Measurements from ENCODE around the gene FXYD7.

The FXYD7 gene

GRCh38 chr19:35107545-35107944 is 35.5 kb upstream of the FXYD7 start:
- H3K27me3 ChIP-seq (replicated peaks; ENCODE audit: control insufficient read depth, insufficient read depth, low read length) = no peaks in the 10 kb centered on the region
- DNase-seq (ENCODE audit: extremely low read depth, insufficient read length) = no peak

GRCh38 chr19:35108730-35109129 is 34.3 kb upstream of the FXYD7 start:
- TF ChIP-seq CTCF (IDR thresholded peaks at IDR 0.05; ENCODE audit: insufficient read depth, low read length, poor library complexity, severe bottlenecking) = no peak
- no peaks in the 10 kb centered on the region for H3K27me3 ChIP-seq (replicated peaks; ENCODE audit: control insufficient read depth, insufficient read depth, low read length)
- DNase-seq (ENCODE audit: extremely low read depth, insufficient read length) = no peak
- H3K36me3 ChIP-seq (ENCODE audit: control insufficient read depth, insufficient read depth, low read length) = no peaks in the 10 kb centered on the region
- no peak overlapping the region for H3K4me3 ChIP-seq (replicated peaks; ENCODE audit: low read depth, low read length)

More at GRCh38 chr19:35107545-35107944, 35.5 kb upstream of the FXYD7 start:
- no peak for TF ChIP-seq CTCF (IDR thresholded peaks at IDR 0.05; ENCODE audit: insufficient read depth, low read length, poor library complexity, severe bottlenecking)
- Histone ChIP-seq H3K36me3 (ENCODE audit: control insufficient read depth, insufficient read depth, low read length) (no peaks in the 10 kb centered on the region), H3K4me3 (replicated peaks; ENCODE audit: low read depth, low read length) (no peak overlapping the region)

- no peak for DNase-seq (ENCODE audit: extremely low read depth, insufficient read length)
- no peaks in the 10 kb centered on the region for H3K36me3 ChIP-seq (ENCODE audit: control insufficient read depth, insufficient read depth, low read length)
- H3K4me3 ChIP-seq (replicated peaks; ENCODE audit: low read depth, low read length) = no peak overlapping the region
- H3K27me3 ChIP-seq (replicated peaks; ENCODE audit: control insufficient read depth, insufficient read depth, low read length) = no peaks in the 10 kb centered on the region
- no peak for TF ChIP-seq CTCF (IDR thresholded peaks at IDR 0.05; ENCODE audit: insufficient read depth, low read length, poor library complexity, severe bottlenecking)
Measured at GRCh38 chr19:35109395-35110112, 33.5 kb upstream of the FXYD7 start.

- no peak for DNase-seq (ENCODE audit: extremely low read depth, insufficient read length)
- H3K36me3 ChIP-seq (ENCODE audit: control insufficient read depth, insufficient read depth, low read length) = no peaks in the 10 kb centered on the region
- no peak for TF ChIP-seq CTCF (IDR thresholded peaks at IDR 0.05; ENCODE audit: insufficient read depth, low read length, poor library complexity, severe bottlenecking)
- H3K27me3 ChIP-seq (replicated peaks; ENCODE audit: control insufficient read depth, insufficient read depth, low read length) = no peaks in the 10 kb centered on the region; the same call in 1 of the 2 replicates
- H3K4me3 ChIP-seq (replicated peaks; ENCODE audit: low read depth, low read length) = no peak overlapping the region
Measured at GRCh38 chr19:35110974-35111373, 32.1 kb upstream of the FXYD7 start.

GRCh38 chr19:35112995-35113688 is 29.9 kb upstream of the FXYD7 start:
- no peak for TF ChIP-seq CTCF (IDR thresholded peaks at IDR 0.05; ENCODE audit: insufficient read depth, low read length, poor library complexity, severe bottlenecking)
- H3K27me3 ChIP-seq (replicated peaks; ENCODE audit: control insufficient read depth, insufficient read depth, low read length) = no peaks in the 10 kb centered on the region; the same call in none of the 2 replicates
- H3K36me3 ChIP-seq (ENCODE audit: control insufficient read depth, insufficient read depth, low read length) = no peaks in the 10 kb centered on the region
- no peak for DNase-seq (ENCODE audit: extremely low read depth, insufficient read length)
- no peak overlapping the region for H3K4me3 ChIP-seq (replicated peaks; ENCODE audit: low read depth, low read length)

All from GM06990 (cell line).